ENCODE measurements around the gene UNC13B. TPM values are rescaled to one million over a fixed set of nuclear protein-coding genes. Genes with fewer than 3 reads are reported as not detected.
A peak's percentile ranks its signal among the peaks of the same experiment; 100 is the strongest.
"Not testable (repeated sequence)": the region's sequence is repeated elsewhere in the genome, so short reads cannot be mapped to it uniquely, and the experiment has no call there.

Gene UNC13B
- total and polyA plus RNA-seq, 8 donors, result 70.0 to 92.8 (median 86.3) TPM

- peak in 1 of 4 donors; percentile 44 for DNase-seq
- H3K27ac ChIP-seq, result peak overlapping the region; percentile 66 to 80
- no peak for TF ChIP-seq CTCF (IDR thresholded peaks at IDR 0.05)
Measured at GRCh38 chr9:35236692-35237091, 74.9 kb downstream of the UNC13B start.

GRCh38 chr9:35237311-35237710 is 75.5 kb downstream of the UNC13B start:
- Histone ChIP-seq H3K27ac (peak overlapping the region; percentile 66 to 80), H3K27me3 (no peaks in the 10 kb centered on the region), H3K4me1 (peaks cover 0 to 6% of the 10 kb centered on the region in 2 donors), H3K4me3 (peak overlapping the region; percentile 14 to 25), H3K9me3 (peaks cover 0 to 10% of the 10 kb centered on the region in 2 donors), H3K36me3 (no peaks in the 10 kb centered on the region)
- peak; percentile 91 for ATAC-seq
- TF ChIP-seq CTCF (IDR thresholded peaks at IDR 0.05), result no peak
- DNase-seq, result peak in 2 of 4 donors; percentile 56 to 57
- intact Hi-C loops (cut with DNase I), result no loop called here

More at GRCh38 chr9:35236692-35237091, 74.9 kb downstream of the UNC13B start:
- intact Hi-C loops (cut with DNase I), result no loop called here
- ATAC-seq, result peak; percentile 86
- no peaks in the 10 kb centered on the region for H3K27me3 ChIP-seq
- no peaks in the 10 kb centered on the region for H3K36me3 ChIP-seq
- H3K4me3 ChIP-seq, result no peak overlapping the region
- H3K4me1 ChIP-seq, result peaks cover 0 to 4% of the 10 kb centered on the region in 2 donors
- H3K9me3 ChIP-seq, result peaks cover 0 to 10% of the 10 kb centered on the region in 2 donors

GRCh38 chr9:35245945-35246344 is 84.1 kb downstream of the UNC13B start:
- H3K4me3 ChIP-seq; H3K36me3 ChIP-seq; H3K27ac ChIP-seq; H3K4me1 ChIP-seq; H3K27me3 ChIP-seq; DNase-seq; ATAC-seq; intact Hi-C loops (cut with DNase I); H3K9me3 ChIP-seq: not testable (repeated sequence)

- H3K27ac ChIP-seq, result no peak overlapping the region
- ATAC-seq, result no peak
- DNase-seq, result no peak
- intact Hi-C loops (cut with DNase I), result loop anchor here in 1 of 2 donors (5.0 kb wide), 1 partner anchor 136 kb away; the partner anchor contains the start of gene ATOSB
- no peak for TF ChIP-seq CTCF (IDR thresholded peaks at IDR 0.05)
- no peaks in the 10 kb centered on the region for H3K9me3 ChIP-seq
- no peaks in the 10 kb centered on the region for H3K27me3 ChIP-seq
- H3K4me1 ChIP-seq, result peaks cover 0 to 3% of the 10 kb centered on the region in 2 donors
- H3K4me3 ChIP-seq, result no peak overlapping the region
- no peaks in the 10 kb centered on the region for H3K36me3 ChIP-seq
Measured at GRCh38 chr9:35253075-35253474, 91.3 kb downstream of the UNC13B start.

GRCh38 chr9:35254237-35254636 is 92.4 kb downstream of the UNC13B start:
- Histone ChIP-seq H3K36me3 (no peaks in the 10 kb centered on the region), H3K9me3 (no peaks in the 10 kb centered on the region), H3K4me3 (no peak overlapping the region), H3K4me1 (peaks cover 0 to 14% of the 10 kb centered on the region in 2 donors), H3K27me3 (no peaks in the 10 kb centered on the region), H3K27ac (no peak overlapping the region)
- no peak for DNase-seq
- intact Hi-C loops (cut with DNase I), result loop anchor here in 1 of 2 donors (5.0 kb wide), 1 partner anchor 137 kb away; the partner anchor contains the start of gene ATOSB
- TF ChIP-seq CTCF (IDR thresholded peaks at IDR 0.05), result no peak
- ATAC-seq, result peak; percentile 20

Measured in left lung (tissue), 10 donors.